GM10266 (cell line): ENCODE results near the gene IFNAR1.

ENCODE experiments used
- DNase-seq: peaks from one replicate; pipeline ENCODE4 v3.0.0; 2012; ENCODE audit errors: extremely low spot score
- TF ChIP-seq, protein P1 (sequence below): IDR thresholded peaks from 2 replicates; pipeline ENCODE4 v1.5.1; 2012; ENCODE audit warnings: mild to moderate bottlenecking, low read depth; ENCODE audit not compliant: control insufficient read depth, insufficient read depth; ENCODE audit errors: missing control alignments

IFNAR1 gene

GRCh38 chr21:33393348-33393747 lies 68.6 kb downstream of the IFNAR1 start:
- no peak for DNase-seq
- TF ChIP-seq, protein P1, sequence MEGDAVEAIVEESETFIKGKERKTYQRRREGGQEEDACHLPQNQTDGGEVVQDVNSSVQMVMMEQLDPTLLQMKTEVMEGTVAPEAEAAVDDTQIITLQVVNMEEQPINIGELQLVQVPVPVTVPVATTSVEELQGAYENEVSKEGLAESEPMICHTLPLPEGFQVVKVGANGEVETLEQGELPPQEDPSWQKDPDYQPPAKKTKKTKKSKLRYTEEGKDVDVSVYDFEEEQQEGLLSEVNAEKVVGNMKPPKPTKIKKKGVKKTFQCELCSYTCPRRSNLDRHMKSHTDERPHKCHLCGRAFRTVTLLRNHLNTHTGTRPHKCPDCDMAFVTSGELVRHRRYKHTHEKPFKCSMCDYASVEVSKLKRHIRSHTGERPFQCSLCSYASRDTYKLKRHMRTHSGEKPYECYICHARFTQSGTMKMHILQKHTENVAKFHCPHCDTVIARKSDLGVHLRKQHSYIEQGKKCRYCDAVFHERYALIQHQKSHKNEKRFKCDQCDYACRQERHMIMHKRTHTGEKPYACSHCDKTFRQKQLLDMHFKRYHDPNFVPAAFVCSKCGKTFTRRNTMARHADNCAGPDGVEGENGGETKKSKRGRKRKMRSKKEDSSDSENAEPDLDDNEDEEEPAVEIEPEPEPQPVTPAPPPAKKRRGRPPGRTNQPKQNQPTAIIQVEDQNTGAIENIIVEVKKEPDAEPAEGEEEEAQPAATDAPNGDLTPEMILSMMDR = no peak

- no peak for DNase-seq
- TF ChIP-seq, protein P1 = no peak
Observed at GRCh38 chr21:33394260-33394659, 69.5 kb downstream of the IFNAR1 start.

GRCh38 chr21:33395891-33396331 lies 71.1 kb downstream of the IFNAR1 start:
- TF ChIP-seq, protein P1 = no peak
- no peak for DNase-seq

- TF ChIP-seq, protein P1 = no peak
- no peak for DNase-seq
Observed at GRCh38 chr21:33396436-33396835, 71.7 kb downstream of the IFNAR1 start.

- TF ChIP-seq, protein P1 = no peak
- no peak for DNase-seq
Observed at GRCh38 chr21:33396951-33397350, 72.2 kb downstream of the IFNAR1 start.

DNA sequence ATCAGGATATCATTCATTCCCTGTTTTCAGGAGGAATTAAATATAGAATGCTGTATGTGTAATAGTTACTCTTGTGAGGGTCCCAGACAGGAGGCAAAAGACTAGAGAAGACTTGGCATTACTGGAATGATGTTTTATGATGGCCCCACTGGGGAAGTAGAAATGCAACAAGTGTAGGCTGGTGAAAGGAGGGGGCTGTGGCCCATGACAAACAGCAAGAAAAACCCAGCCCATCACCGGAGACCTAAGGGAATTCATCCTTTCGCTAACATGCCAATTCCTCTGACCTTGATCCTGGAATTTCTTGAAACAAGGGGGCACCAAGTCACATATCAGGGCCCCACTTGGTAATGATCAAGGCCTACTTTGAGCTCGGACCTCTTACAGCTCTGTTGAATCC lies 72.9 kb downstream of the IFNAR1 start:
- no peak for DNase-seq
- TF ChIP-seq, protein P1 = no peak

DNA sequence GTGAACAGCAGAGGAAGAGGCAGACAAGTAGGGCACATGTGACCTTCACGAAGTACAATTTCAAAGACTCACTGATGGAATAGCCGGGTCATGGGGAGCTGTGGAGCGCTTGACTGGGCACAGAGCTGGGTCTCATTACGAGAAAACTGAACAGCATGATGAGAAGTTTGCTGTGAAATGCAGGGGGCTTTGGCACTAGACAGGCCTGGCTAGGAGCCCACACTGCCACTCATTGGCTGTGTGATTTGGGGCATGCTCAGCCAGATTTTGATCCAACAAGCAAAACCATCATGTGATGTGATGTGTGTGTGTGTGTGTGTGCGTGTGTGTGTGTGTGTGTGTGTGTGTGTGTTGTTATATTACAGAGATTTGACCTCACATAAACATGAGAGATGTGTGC lies 73.6 kb downstream of the IFNAR1 start:
- TF ChIP-seq, protein P1 = no peak
- DNase-seq = no peak

- no peak for DNase-seq
- TF ChIP-seq, protein P1 = no peak
Observed at GRCh38 chr21:33401630-33401992, 76.8 kb downstream of the IFNAR1 start.
